Naive thymus-derived CD4-positive, alpha-beta T cell (primary cell): ENCODE data around the gene DPP8. TPM values are rescaled to one million over a fixed set of nuclear protein-coding genes. Genes with fewer than 3 reads are reported as not detected.

Experiments used
- ATAC-seq: fragments of 150-1000 bp; cut with Tn5 transposase; 2 replicates; pipeline ENCODE4 v1.10.0; 2021; ENCODE audit warnings: mild to moderate bottlenecking, moderate library complexity
- CTCF ChIA-PET: fragments of 350-600 bp; sonication (Branson Sonifier 250); formaldehyde crosslinking; loops from one replicate; lab custom pipeline; 2021; ENCODE audit warnings: antibody characterized with exemption; lab: Charles Lee
- POLR2A ChIA-PET: fragments of 350-600 bp; sonication (Branson Sonifier 250); formaldehyde crosslinking; loops from one replicate; lab custom pipeline; 2021; ENCODE audit warnings: antibody characterized with exemption, inconsistent platforms; lab: Charles Lee
- DNase-seq, 9 donors: peaks; one replicate each; pipeline versions ENCODE4 v3.0.0 to v3.0.0-alpha.2; 2020 to 2022; ENCODE audit warnings: mixed read lengths in 1 of 9
- H3K27ac ChIP-seq: one replicate; pipeline ENCODE4 v1.7.0; 2013; ENCODE audit warnings: mild to moderate bottlenecking, low read depth, low read length, moderate library complexity
- H3K27me3 ChIP-seq, 2 donors: one replicate each; pipeline ENCODE4 v1.7.0; 2013; ENCODE audit warnings: low read length in 2 of 2, mild to moderate bottlenecking in 2 of 2, moderate library complexity in 2 of 2; ENCODE audit not compliant: control insufficient read depth in 2 of 2, insufficient read depth in 2 of 2
- H3K36me3 ChIP-seq, 3 experiments: 1 replicate in 2 of 3; 2 replicates in 1 of 3; pipeline ENCODE4 v1.7.0; 2013; ENCODE audit warnings: low read length in 3 of 3, mild to moderate bottlenecking in 3 of 3, moderate library complexity in 1 of 3; ENCODE audit not compliant: insufficient read depth in 3 of 3, control insufficient read depth in 2 of 3
- H3K4me1 ChIP-seq, 2 donors: one replicate each; pipeline ENCODE4 v1.7.0; 2013; ENCODE audit warnings: low read length in 2 of 2, mild to moderate bottlenecking in 2 of 2, moderate library complexity in 1 of 2; ENCODE audit not compliant: control insufficient read depth in 2 of 2, insufficient read depth in 2 of 2
- H3K4me3 ChIP-seq: 2 replicates; pipeline ENCODE4 v1.7.0; 2013; ENCODE audit warnings: mild to moderate bottlenecking, low read length
- H3K9me3 ChIP-seq, 3 experiments: 1 replicate in 2 of 3; 2 replicates in 1 of 3; pipeline ENCODE4 v1.7.0; 2013; ENCODE audit warnings: low read length in 3 of 3; ENCODE audit not compliant: control insufficient read depth in 2 of 3
- H3K27ac Mint-ChIP-seq, 9 donors: one replicate each; pipeline ENCODE4 v1.8.0; 2020 to 2022; ENCODE audit warnings: mixed read lengths in 9 of 9, mild to moderate bottlenecking in 8 of 9, moderate library complexity in 5 of 9, inconsistent platforms in 2 of 9
- H3K27me3 Mint-ChIP-seq, 5 donors: one replicate each; pipeline ENCODE4 v1.8.0; 2021 to 2022; ENCODE audit warnings: mixed read lengths in 5 of 5, mild to moderate bottlenecking in 1 of 5
- H3K36me3 Mint-ChIP-seq, 5 donors: one replicate each; pipeline ENCODE4 v1.8.0; 2020 to 2022; ENCODE audit warnings: mixed read lengths in 5 of 5, mild to moderate bottlenecking in 3 of 5, inconsistent platforms in 1 of 5
- H3K4me1 Mint-ChIP-seq, 7 donors: one replicate each; pipeline ENCODE4 v1.8.0; 2020 to 2022; ENCODE audit warnings: mixed read lengths in 7 of 7, mild to moderate bottlenecking in 3 of 7, inconsistent platforms in 1 of 7
- H3K4me3 Mint-ChIP-seq, 10 donors: one replicate each; pipeline ENCODE4 v1.8.0; 2020 to 2022; ENCODE audit warnings: mild to moderate bottlenecking in 10 of 10, mixed read lengths in 10 of 10, moderate library complexity in 6 of 10, inconsistent platforms in 2 of 10
- H3K9me3 Mint-ChIP-seq, 11 donors: one replicate each; pipeline ENCODE4 v1.8.0; 2020 to 2022; ENCODE audit warnings: mixed read lengths in 11 of 11, mild to moderate bottlenecking in 4 of 11, inconsistent platforms in 1 of 11, moderate library complexity in 1 of 11
- intact Hi-C, 2 donors: fragments of 100-400 bp; cut with micrococcal nuclease; formaldehyde crosslinking; loops; one replicate each; pipeline ENCODE4 v1.15.1; 2023
- polyA plus RNA-seq, 2 donors: library from polyadenylated mRNA; unstranded; fragments of 300-500 nt; fragmentation: Illumina TruSeq; gene quantifications; one replicate each; pipeline ENCODE4 v1.2.3, GENCODE V29; 2021
- total RNA-seq, 6 experiments: library from RNA in 5 of 6; stranded (reverse) in 5 of 6; gene quantifications; 1 replicate in 5 of 6; 2 replicates in 1 of 6; pipeline ENCODE4 v1.2.3 and lab custom pipeline; 2021 to 2026

DPP8 gene
- total and polyA plus RNA-seq, 7 experiments from 2014 or later = 38.4 to 54.6 (median 40.8) TPM

GRCh38 chr15:65393557-65393956 lies 123.9 kb downstream of the DPP8 start:
- peaks cover 4 to 9% (median 6%) of the 10 kb centered on the region in 7 donors for H3K4me1 Mint-ChIP-seq

GRCh38 chr15:65393091-65393490 lies 124.4 kb downstream of the DPP8 start:
- no peaks in the 10 kb centered on the region for H3K4me1 ChIP-seq
- no peak overlapping the region for H3K4me3 ChIP-seq
- ATAC-seq = no peak
- Mint-ChIP-seq H3K27me3 (peaks cover 41 to 65% (median 56%) of the 10 kb centered on the region in 5 donors), H3K36me3 (no peaks in the 10 kb centered on the region), H3K4me3 (no peak overlapping the region), H3K4me1 (peaks cover 4 to 9% (median 6%) of the 10 kb centered on the region in 7 donors), H3K9me3 (no peaks in the 10 kb centered on the region), H3K27ac (no peak overlapping the region)
- POLR2A ChIA-PET = no interaction called here
- CTCF ChIA-PET = no interaction called here
- intact Hi-C loops = no loop called here
- no peaks in the 10 kb centered on the region for H3K36me3 ChIP-seq
- H3K27me3 ChIP-seq = peaks cover 0 to 2% of the 10 kb centered on the region in 2 donors
- no peak overlapping the region for H3K27ac ChIP-seq
- H3K9me3 ChIP-seq = no peaks in the 10 kb centered on the region
- no peak for DNase-seq

More at GRCh38 chr15:65393557-65393956, 123.9 kb downstream of the DPP8 start:
- H3K27me3 ChIP-seq = peaks cover 0 to 2% of the 10 kb centered on the region in 2 donors
- DNase-seq (no peak), ATAC-seq (no peak)
- no peaks in the 10 kb centered on the region for H3K36me3 ChIP-seq
- H3K4me1 ChIP-seq = no peaks in the 10 kb centered on the region
- no peak overlapping the region for H3K27ac ChIP-seq
- no peaks in the 10 kb centered on the region for H3K9me3 ChIP-seq
- Mint-ChIP-seq H3K36me3 (no peaks in the 10 kb centered on the region), H3K27ac (no peak overlapping the region), H3K27me3 (peaks cover 42 to 65% (median 60%) of the 10 kb centered on the region in 5 donors), H3K4me3 (no peak overlapping the region), H3K9me3 (no peaks in the 10 kb centered on the region)
- no peak overlapping the region for H3K4me3 ChIP-seq
- ChIA-PET POLR2A (no interaction called here), CTCF (no interaction called here)
- intact Hi-C loops = no loop called here

Other genes with a start within 250 kb of the DPP8 start
- 10 to 100 TPM; 10.9 to 21.5 (median 15.7) TPM for gene PARP16, start 230.8 kb downstream of the DPP8 start, total RNA-seq
- 10 to 100 TPM; 28.1 to 45.7 TPM for gene PARP16, start 230.8 kb downstream of the DPP8 start, polyA plus RNA-seq
- gene RNU5A-1, start 221.6 kb downstream of the DPP8 start, total RNA-seq = not detected
- not detected for gene RNU5A-1, start 221.6 kb downstream of the DPP8 start, polyA plus RNA-seq
- gene RNU5B-1, start 213.0 kb downstream of the DPP8 start, total RNA-seq = 10 to 100 TPM in 1 of 5 experiments, not detected in 4; 18.9 TPM
- gene RNU5B-1, start 213.0 kb downstream of the DPP8 start, polyA plus RNA-seq = not detected
- gene IGDCC3, start 139.7 kb downstream of the DPP8 start, total RNA-seq = not detected
- not detected for gene IGDCC3, start 139.7 kb downstream of the DPP8 start, polyA plus RNA-seq
- gene IGDCC4, start 94.7 kb downstream of the DPP8 start, total RNA-seq = under 1 TPM in 4 of 5 experiments, not detected in 1; 0.08 to 0.34 (median 0.14) TPM
- under 1 TPM in 1 of 2 donors, not detected in 1; 0.12 TPM for gene IGDCC4, start 94.7 kb downstream of the DPP8 start, polyA plus RNA-seq
- gene HACD3, start 12.8 kb upstream of the DPP8 start, total RNA-seq = 10 to 100 TPM; 18.3 to 30.0 (median 23.9) TPM
- 10 to 100 TPM; 29.6 to 34.4 TPM for gene HACD3, start 12.8 kb upstream of the DPP8 start, polyA plus RNA-seq
- gene INTS14, start 93.4 kb upstream of the DPP8 start, total RNA-seq = 10 to 100 TPM; 19.1 to 38.3 (median 35.9) TPM
- gene INTS14, start 93.4 kb upstream of the DPP8 start, polyA plus RNA-seq = 10 to 100 TPM; 16.0 to 35.0 TPM
- gene SLC24A1, start 104.2 kb upstream of the DPP8 start, total RNA-seq = 1 to 10 TPM; 4.1 to 5.6 (median 5.2) TPM
- gene SLC24A1, start 104.2 kb upstream of the DPP8 start, polyA plus RNA-seq = 1 to 10 TPM; 1.9 to 3.6 TPM